Endothelial cell of umbilical vein (primary cell): Measurements from ENCODE around the gene MTLN. TPM values are rescaled to one million over a fixed set of nuclear protein-coding genes. Genes with fewer than 3 reads are reported as not detected.

Source experiments
- BruUV-seq: library from RNA; stranded (reverse); fragments of 400-500 nt; replicated peaks from 2 replicates; lab custom pipeline; 2021; lab: Mats Ljungman, UMichigan
- CTCF ChIA-PET: fragments of 300-600, 350-600 bp; sonication (Branson Sonifier 250); formaldehyde crosslinking; loops from one replicate; lab custom pipeline; 2021; ENCODE audit warnings: antibody characterized with exemption, inconsistent platforms; lab: Charles Lee
- POLR2A ChIA-PET: fragments of 300-600, 350-600 bp; sonication (Branson Sonifier 250); formaldehyde crosslinking; loops from one replicate; lab custom pipeline; 2021; ENCODE audit warnings: antibody characterized with exemption, inconsistent platforms; lab: Charles Lee
- DNase-seq: peaks from one replicate; pipeline ENCODE4 v3.0.0-alpha.2; 2011; ENCODE audit warnings: low read depth, low spot score
- FAIRE-seq: peaks from 2 replicates; lab custom pipeline; 2011; peaks lifted over from hg19 to GRCh38; lab: Jason Lieb, UNC
- H2AFZ ChIP-seq: 2 replicates; pipeline ENCODE4 v1.6.0; 2012; ENCODE audit warnings: low read depth, low read length, control low read depth, inconsistent platforms
- H3K27ac ChIP-seq: 2 replicates; pipeline ENCODE4 v1.5.1; 2011; ENCODE audit warnings: low read depth, mild to moderate bottlenecking, control low read depth, low read length, moderate library complexity; ENCODE audit not compliant: insufficient read depth
- H3K27me3 ChIP-seq, 2 experiments: 2 replicates each; pipeline versions ENCODE4 v1.6.0 to v1.6.1; 2011; ENCODE audit warnings: low read length in 2 of 2, mixed read lengths in 1 of 2; ENCODE audit not compliant: control insufficient read depth in 2 of 2, insufficient read depth in 2 of 2
- H3K36me3 ChIP-seq, 2 experiments: 2 replicates in 1 of 2; 3 replicates in 1 of 2; pipeline ENCODE4 v1.5.1; 2011; ENCODE audit warnings: low read length in 2 of 2, mild to moderate bottlenecking in 1 of 2, moderate library complexity in 1 of 2; ENCODE audit not compliant: control insufficient read depth in 2 of 2, insufficient read depth in 2 of 2; ENCODE audit errors: extremely low read depth in 1 of 2
- H3K4me1 ChIP-seq: 3 replicates; pipeline ENCODE4 v1.5.1; 2011; ENCODE audit warnings: mild to moderate bottlenecking, low read length; ENCODE audit not compliant: control insufficient read depth, insufficient read depth; ENCODE audit errors: extremely low read depth
- H3K4me2 ChIP-seq: 2 replicates; pipeline ENCODE4 v1.6.1; 2011; ENCODE audit warnings: low read length, control low read depth, mixed read lengths; ENCODE audit not compliant: insufficient read depth
- H3K4me3 ChIP-seq, 3 experiments: fragments of 200-600 bp in 1 of 3; sonication (generic), shearing (Covaris generic) in 1 of 3; replicated peaks in 1 of 3; 2 replicates each; pipeline ENCODE4 v1.5.1; 2011 to 2016; ENCODE audit warnings: control low read depth in 3 of 3, low read length in 3 of 3, mild to moderate bottlenecking in 2 of 3, inconsistent platforms in 1 of 3, low read depth in 1 of 3, moderate library complexity in 1 of 3; ENCODE audit not compliant: insufficient read depth in 1 of 3
- H3K79me2 ChIP-seq: 2 replicates; pipeline ENCODE4 v1.6.0; 2012; ENCODE audit warnings: low read length, inconsistent platforms; ENCODE audit not compliant: control insufficient read depth, insufficient read depth
- H3K9ac ChIP-seq: replicated peaks from 2 replicates; pipeline ENCODE3; 2011; ENCODE audit warnings: low read length, control low read depth; ENCODE audit not compliant: insufficient read depth; ENCODE audit errors: extremely low read depth
- H3K9me1 ChIP-seq: replicated peaks from 3 replicates; pipeline ENCODE4 v1.6.0; 2011; ENCODE audit warnings: mild to moderate bottlenecking, low read length; ENCODE audit not compliant: control insufficient read depth, insufficient read depth; ENCODE audit errors: extremely low read depth
- H3K9me3 ChIP-seq: replicated peaks from 2 replicates; pipeline ENCODE4 v1.5.1; 2012; ENCODE audit warnings: low read length, inconsistent platforms; ENCODE audit not compliant: control insufficient read depth, insufficient read depth
- H4K20me1 ChIP-seq: replicated peaks from 2 replicates; pipeline ENCODE3; 2011; ENCODE audit warnings: mild to moderate bottlenecking, low read length; ENCODE audit not compliant: control insufficient read depth, insufficient read depth; ENCODE audit errors: extremely low read depth
- CTCF ChIP-seq, 2 donors: IDR thresholded peaks; 1 replicate in 1 of 2; 2 replicates in 1 of 2; pipeline ENCODE4 v1.5.1; 2011; ENCODE audit warnings: low read length in 2 of 2, mild to moderate bottlenecking in 2 of 2, moderate library complexity in 2 of 2, control low read depth in 1 of 2, inconsistent platforms in 1 of 2, low read depth in 1 of 2; ENCODE audit not compliant: insufficient read depth in 1 of 2; ENCODE audit errors: extremely low read depth in 1 of 2
- EZH2 ChIP-seq: IDR thresholded peaks from 2 replicates; pipeline ENCODE4 v1.6.1; 2012; ENCODE audit warnings: borderline replicate concordance, low read depth, mild to moderate bottlenecking, moderate library complexity, low read length, inconsistent platforms; ENCODE audit not compliant: severe bottlenecking
- FOS ChIP-seq: IDR thresholded peaks from 2 replicates; pipeline ENCODE4 v1.6.1; 2011; ENCODE audit warnings: mild to moderate bottlenecking, low read length, moderate library complexity, borderline replicate concordance; ENCODE audit not compliant: insufficient read depth
- GATA2 ChIP-seq: IDR thresholded peaks from 2 replicates; pipeline ENCODE4 v1.7.0; 2011; ENCODE audit warnings: low read depth, mild to moderate bottlenecking, moderate library complexity, mixed read lengths, low read length; ENCODE audit not compliant: insufficient read length, insufficient read depth
- JUN ChIP-seq: IDR thresholded peaks from 2 replicates; pipeline ENCODE4 v1.6.1; 2011; ENCODE audit warnings: borderline replicate concordance, low read depth; ENCODE audit not compliant: insufficient read length, insufficient read depth
- MAX ChIP-seq: IDR thresholded peaks from 2 replicates; pipeline ENCODE4 v1.6.1; 2011; ENCODE audit not compliant: insufficient read depth, insufficient read length
- MYC ChIP-seq: IDR thresholded peaks from one replicate; pipeline ENCODE4 v1.6.1; 2011; ENCODE audit warnings: mild to moderate bottlenecking, low read depth, low read length
- POLR2A ChIP-seq: IDR thresholded peaks from 2 replicates; pipeline ENCODE4 v1.6.1; 2012; ENCODE audit warnings: low read depth, mild to moderate bottlenecking, control low read depth, low read length
- POLR2AphosphoS5 ChIP-seq: IDR thresholded peaks from 2 replicates; pipeline ENCODE4 v1.6.1; 2012; ENCODE audit warnings: low read depth, mild to moderate bottlenecking, control low read depth, low read length, moderate library complexity; ENCODE audit not compliant: insufficient read depth
- dilution Hi-C: fragments of 300-500 bp; cut with MboI; formaldehyde crosslinking; loops from one replicate; pipeline ENCODE4 v1.15.0; 2019; ENCODE audit warnings: low sequenced_read_pairs; ENCODE audit not compliant: extremely low pct_ligation_motif_present
- intact Hi-C: fragments of 100-400 bp; cut with micrococcal nuclease; formaldehyde crosslinking; loops from one replicate; pipeline ENCODE4 v1.10.0; 2022
- polyA plus RNA-seq, 4 experiments: library from polyadenylated mRNA; depleted of rRNA in 3 of 4; stranded (reverse) in 3 of 4; unstranded in 1 of 4; fragments of >200 nt; gene quantifications; 2 replicates each; pipeline versions ENCODE4 v1.2.1 to v1.2.3, GENCODE V29; 2011 to 2012; ENCODE audit warnings: missing spikeins in 1 of 4
- total RNA-seq: library from RNA; stranded (reverse); gene quantifications from 2 replicates; pipeline ENCODE4 v1.2.3, GENCODE V29; 2021

The MTLN gene
- total and polyA plus RNA-seq, 2 donors (not counting 3 experiments of a cell fraction or from before 2014, with no cell fraction given), result 34.4 to 46.0 TPM

GRCh38 chr2:110220190-110220564 lies 7.8 kb upstream of the MTLN start:
- CTCF ChIA-PET, result no interaction called here
- H3K9ac ChIP-seq, result no peak overlapping the region
- no peak overlapping the region for H2AFZ ChIP-seq
- FAIRE-seq (no peak), DNase-seq (no peak)
- peaks cover 43 to 63% of the 10 kb centered on the region in 2 experiments for H3K27me3 ChIP-seq
- H3K4me3 ChIP-seq, result no peak overlapping the region
- TF ChIP-seq GATA2 (no peak), JUN (no peak), FOS (no peak), MYC (no peak), EZH2 (no peak), MAX (no peak), POLR2A (no peak), POLR2AphosphoS5 (no peak), CTCF (IDR thresholded peaks at IDR 0.05; ENCODE audit: extremely low read depth in 1 of 2, insufficient read depth in 1 of 2, low read depth in 1 of 2, low read length in 2 of 2) (no peak)
- no peaks in the 10 kb centered on the region for H3K4me1 ChIP-seq
- H3K9me1 ChIP-seq, result no peaks in the 10 kb centered on the region
- no peaks in the 10 kb centered on the region for H3K9me3 ChIP-seq
- dilution Hi-C loops (no loop called here), intact Hi-C loops (no loop called here)
- H3K79me2 ChIP-seq, result no peaks in the 10 kb centered on the region
- POLR2A ChIA-PET, result no interaction called here
- no peak overlapping the region for H3K27ac ChIP-seq
- H3K4me2 ChIP-seq, result no peak overlapping the region
- BruUV-seq, result no TSS peak
- no peaks in the 10 kb centered on the region for H3K36me3 ChIP-seq
- no peaks in the 10 kb centered on the region for H4K20me1 ChIP-seq
